ENCODE measurements around the gene SERPINB5. TPM values are rescaled to one million over a fixed set of nuclear protein-coding genes. Genes with fewer than 3 reads are reported as not detected.

SERPINB5 gene, protein sequence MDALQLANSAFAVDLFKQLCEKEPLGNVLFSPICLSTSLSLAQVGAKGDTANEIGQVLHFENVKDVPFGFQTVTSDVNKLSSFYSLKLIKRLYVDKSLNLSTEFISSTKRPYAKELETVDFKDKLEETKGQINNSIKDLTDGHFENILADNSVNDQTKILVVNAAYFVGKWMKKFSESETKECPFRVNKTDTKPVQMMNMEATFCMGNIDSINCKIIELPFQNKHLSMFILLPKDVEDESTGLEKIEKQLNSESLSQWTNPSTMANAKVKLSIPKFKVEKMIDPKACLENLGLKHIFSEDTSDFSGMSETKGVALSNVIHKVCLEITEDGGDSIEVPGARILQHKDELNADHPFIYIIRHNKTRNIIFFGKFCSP
- not detected for total RNA-seq

DNA sequence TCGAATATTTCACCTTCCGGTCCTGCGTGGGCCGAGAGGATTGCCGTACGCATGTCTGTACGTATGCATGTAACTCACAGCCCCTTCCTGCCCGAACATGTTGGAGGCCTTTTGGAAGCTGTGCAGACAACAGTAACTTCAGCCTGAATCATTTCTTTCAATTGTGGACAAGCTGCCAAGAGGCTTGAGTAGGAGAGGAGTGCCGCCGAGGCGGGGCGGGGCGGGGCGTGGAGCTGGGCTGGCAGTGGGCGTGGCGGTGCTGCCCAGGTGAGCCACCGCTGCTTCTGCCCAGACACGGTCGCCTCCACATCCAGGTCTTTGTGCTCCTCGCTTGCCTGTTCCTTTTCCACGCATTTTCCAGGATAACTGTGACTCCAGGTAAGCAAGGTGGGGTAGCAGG lies at the start of gene SERPINB5:
SERPINB5 (plus strand) TSS at position 291 of the 400 bp plus-strand sequence. CDS start 7,471 bp downstream, outside the sequence.
- Histone ChIP-seq H3K27me3 (ENCODE audit: insufficient read depth, low read length) (no peaks in the 10 kb centered on the region), H3K4me1 (ENCODE audit: insufficient read depth, low read length) (no peaks in the 10 kb centered on the region), H3K4me3 (ENCODE audit: low read length) (no peak within 1 kb of the TSS), H3K9me3 (ENCODE audit: low read depth, low read length) (no peaks in the 10 kb centered on the region)

DNA sequence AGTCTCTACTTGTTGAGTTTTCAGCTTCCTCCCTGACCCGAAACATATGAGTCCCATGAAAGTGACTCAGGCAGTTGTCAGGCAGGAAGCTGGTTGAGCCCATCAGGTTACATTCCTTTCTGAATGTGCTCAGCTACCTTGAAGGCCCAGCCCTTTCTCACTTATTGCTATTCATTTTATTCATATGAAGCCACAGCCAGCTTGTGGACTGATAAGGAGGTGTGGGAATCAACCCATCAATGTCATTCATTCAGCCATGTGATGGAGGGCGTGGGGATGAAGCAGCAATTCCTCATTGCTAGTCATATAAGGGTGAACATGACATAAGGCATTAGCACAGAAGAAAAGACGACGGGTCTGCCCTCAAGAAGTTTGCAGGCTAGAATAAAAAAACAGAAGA lies 49.2 kb upstream of the SERPINB5 start:
- H3K27me3 ChIP-seq (ENCODE audit: insufficient read depth, low read length) = peaks cover 6% of the 10 kb centered on the region
- no peak overlapping the region for H3K4me3 ChIP-seq (ENCODE audit: low read length)
- peaks cover 7% of the 10 kb centered on the region for H3K4me1 ChIP-seq (ENCODE audit: insufficient read depth, low read length)
- H3K9me3 ChIP-seq (ENCODE audit: low read depth, low read length) = no peaks in the 10 kb centered on the region

DNA sequence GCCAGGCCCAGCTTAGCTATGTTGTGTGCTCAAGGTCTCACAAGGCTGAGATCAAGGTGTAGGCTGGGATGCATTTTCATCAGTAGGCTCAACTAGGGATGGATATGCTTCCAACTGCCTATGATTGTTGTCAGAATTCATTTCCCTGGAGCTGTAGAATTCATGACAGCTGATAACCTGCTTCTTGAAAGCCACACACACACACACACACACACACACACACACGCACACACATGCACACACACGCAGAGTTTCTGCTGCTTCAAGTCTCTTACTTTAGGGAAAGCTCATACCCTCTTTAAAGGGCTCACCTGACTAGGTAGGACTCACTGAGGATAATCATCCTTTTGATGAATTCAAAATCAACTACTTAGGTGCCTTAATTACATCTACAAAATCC lies 46.2 kb upstream of the SERPINB5 start:
- Histone ChIP-seq H3K27me3 (ENCODE audit: insufficient read depth, low read length) (peaks cover 6% of the 10 kb centered on the region), H3K9me3 (ENCODE audit: low read depth, low read length) (no peaks in the 10 kb centered on the region), H3K4me3 (ENCODE audit: low read length) (no peak overlapping the region), H3K4me1 (ENCODE audit: insufficient read depth, low read length) (no peaks in the 10 kb centered on the region)

DNA sequence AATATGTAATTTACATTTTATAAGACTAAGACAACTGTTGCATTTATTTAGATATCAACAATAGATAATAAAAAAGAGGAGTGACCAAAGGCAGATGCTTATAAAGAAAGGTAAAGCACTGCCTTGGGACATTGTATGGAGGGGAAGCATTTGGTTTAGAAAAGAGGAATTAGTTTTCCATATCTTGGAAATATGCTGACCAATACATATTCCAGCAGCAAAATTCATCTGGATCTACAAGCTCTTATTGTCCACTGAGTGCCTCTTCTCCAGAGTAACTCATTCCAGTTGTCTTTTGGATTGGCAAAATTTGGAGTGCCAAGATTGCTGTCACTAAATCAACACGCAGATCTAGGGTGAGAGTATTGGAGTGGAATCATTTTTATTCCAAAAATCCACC lies 45.6 kb upstream of the SERPINB5 start:
- Histone ChIP-seq H3K4me1 (ENCODE audit: insufficient read depth, low read length) (no peaks in the 10 kb centered on the region), H3K9me3 (ENCODE audit: low read depth, low read length) (no peaks in the 10 kb centered on the region), H3K27me3 (ENCODE audit: insufficient read depth, low read length) (peaks cover 6% of the 10 kb centered on the region), H3K4me3 (ENCODE audit: low read length) (no peak overlapping the region)

DNA sequence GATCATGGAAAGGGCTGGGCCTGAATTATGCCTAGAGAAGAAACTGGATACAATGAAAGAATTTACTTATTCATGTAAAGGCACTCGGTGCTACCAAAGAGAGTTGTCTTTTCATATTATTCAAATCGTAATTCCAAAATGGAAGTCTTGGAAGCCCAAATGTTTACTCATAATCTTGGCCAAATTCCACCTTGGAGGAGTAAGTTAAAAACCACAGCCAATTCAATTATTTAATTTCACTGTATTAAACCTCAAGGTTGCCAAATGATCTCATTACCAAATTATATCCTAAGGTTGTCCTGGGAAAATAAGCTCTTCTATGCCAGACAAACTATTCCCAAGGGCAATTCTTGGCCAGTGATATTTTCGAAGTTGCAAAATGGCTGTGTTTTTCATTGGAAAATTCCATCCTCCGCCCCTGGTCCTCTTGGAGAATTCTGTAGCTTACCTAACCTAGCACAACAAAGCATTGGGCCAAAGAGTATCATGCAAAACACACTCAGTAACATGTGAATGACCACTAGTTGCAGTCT lies 43.4 kb upstream of the SERPINB5 start:
- Histone ChIP-seq H3K4me3 (ENCODE audit: low read length) (no peak overlapping the region), H3K27me3 (ENCODE audit: insufficient read depth, low read length) (peaks cover 6% of the 10 kb centered on the region), H3K9me3 (ENCODE audit: low read depth, low read length) (no peaks in the 10 kb centered on the region), H3K4me1 (ENCODE audit: insufficient read depth, low read length) (no peaks in the 10 kb centered on the region)

DNA sequence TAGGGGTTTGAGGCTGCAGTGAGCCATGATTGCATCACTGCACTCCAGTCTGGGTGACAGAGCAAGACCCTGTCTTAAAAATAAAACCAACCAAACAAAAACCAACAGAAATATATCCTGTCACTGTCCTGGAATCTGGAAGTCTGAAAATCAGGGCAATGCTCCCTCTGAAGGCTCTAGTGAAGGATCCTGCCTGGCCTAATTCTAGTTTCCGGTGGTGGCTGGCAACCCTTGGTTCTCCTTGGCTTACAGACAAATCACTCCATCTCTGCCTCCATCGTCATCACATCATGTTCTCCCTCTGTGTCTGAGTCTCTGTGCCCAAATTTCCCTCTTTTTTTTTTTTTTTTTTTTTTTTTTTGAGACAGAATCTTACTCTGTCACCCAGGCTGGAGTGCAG lies 38.6 kb upstream of the SERPINB5 start:
- H3K4me1 ChIP-seq (ENCODE audit: insufficient read depth, low read length) = peaks cover 11% of the 10 kb centered on the region
- no peaks in the 10 kb centered on the region for H3K27me3 ChIP-seq (ENCODE audit: insufficient read depth, low read length)
- H3K4me3 ChIP-seq (ENCODE audit: low read length) = no peak overlapping the region
- no peaks in the 10 kb centered on the region for H3K9me3 ChIP-seq (ENCODE audit: low read depth, low read length)

DNA sequence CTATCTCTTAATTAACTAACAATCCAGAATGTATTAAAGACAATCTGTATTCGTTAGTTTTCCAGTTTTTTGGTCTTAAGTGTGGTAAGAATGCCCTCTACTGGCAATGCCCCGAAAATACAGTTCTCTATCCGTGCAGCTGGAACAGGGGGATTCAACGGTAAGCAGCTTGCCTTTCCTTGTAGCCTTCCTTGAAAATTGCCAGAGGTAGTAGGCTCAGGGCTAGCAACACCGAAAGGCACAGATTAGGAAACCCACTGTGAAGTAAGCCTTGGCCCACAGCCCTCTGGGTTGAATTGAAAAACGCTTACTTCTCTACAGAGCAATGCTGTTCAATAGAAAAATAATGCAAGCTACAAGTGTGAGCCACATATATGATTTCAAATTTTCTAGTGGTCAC lies 37.4 kb upstream of the SERPINB5 start:
- Histone ChIP-seq H3K4me1 (ENCODE audit: insufficient read depth, low read length) (peaks cover 18% of the 10 kb centered on the region), H3K9me3 (ENCODE audit: low read depth, low read length) (no peaks in the 10 kb centered on the region), H3K27me3 (ENCODE audit: insufficient read depth, low read length) (no peaks in the 10 kb centered on the region), H3K4me3 (ENCODE audit: low read length) (no peak overlapping the region)

DNA sequence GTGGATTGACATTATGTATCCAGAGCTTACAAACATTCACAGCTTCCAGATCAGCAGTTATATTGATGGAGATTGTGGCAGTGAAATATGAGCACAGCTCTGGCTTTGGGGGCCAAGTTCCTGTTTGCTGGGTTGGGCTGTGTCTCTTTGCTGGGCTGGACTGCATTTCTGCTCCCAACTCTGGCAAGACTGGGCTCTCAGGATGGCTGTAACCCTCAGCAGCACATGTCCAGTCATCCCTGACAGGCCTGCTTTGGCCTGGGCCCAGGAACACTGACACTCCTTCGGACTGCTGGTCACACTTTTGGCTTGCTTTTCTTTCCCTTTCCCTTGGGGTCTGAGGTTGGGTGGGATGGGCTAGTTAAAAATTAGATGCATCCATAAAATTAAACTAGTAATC lies 36.5 kb upstream of the SERPINB5 start:
- Histone ChIP-seq H3K27me3 (ENCODE audit: insufficient read depth, low read length) (no peaks in the 10 kb centered on the region), H3K9me3 (ENCODE audit: low read depth, low read length) (no peaks in the 10 kb centered on the region), H3K4me1 (ENCODE audit: insufficient read depth, low read length) (peaks cover 26% of the 10 kb centered on the region), H3K4me3 (ENCODE audit: low read length) (no peak overlapping the region)

DNA sequence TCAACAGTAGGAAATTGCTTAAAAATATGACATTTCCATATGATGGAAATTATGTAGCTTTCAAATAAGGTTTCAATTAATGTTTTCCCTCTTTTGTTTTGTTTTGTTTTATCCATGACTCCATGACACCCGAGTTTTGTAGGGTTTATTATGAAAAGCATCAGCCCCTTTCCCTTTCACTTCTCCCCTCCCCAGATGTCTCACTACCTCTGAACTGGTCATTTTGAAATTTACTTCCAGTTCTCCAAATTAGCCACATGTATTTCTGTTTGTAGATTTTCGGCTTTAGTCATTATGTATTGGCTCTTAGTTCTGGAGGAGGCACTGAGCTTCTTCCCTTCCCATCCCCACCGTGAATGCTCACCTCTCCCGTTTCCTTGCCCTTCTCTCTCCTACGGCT lies 35.9 kb upstream of the SERPINB5 start:
- H3K4me3 ChIP-seq (ENCODE audit: low read length) = no peak overlapping the region
- no peaks in the 10 kb centered on the region for H3K27me3 ChIP-seq (ENCODE audit: insufficient read depth, low read length)
- H3K4me1 ChIP-seq (ENCODE audit: insufficient read depth, low read length) = peaks cover 30% of the 10 kb centered on the region
- H3K9me3 ChIP-seq (ENCODE audit: low read depth, low read length) = no peaks in the 10 kb centered on the region

DNA sequence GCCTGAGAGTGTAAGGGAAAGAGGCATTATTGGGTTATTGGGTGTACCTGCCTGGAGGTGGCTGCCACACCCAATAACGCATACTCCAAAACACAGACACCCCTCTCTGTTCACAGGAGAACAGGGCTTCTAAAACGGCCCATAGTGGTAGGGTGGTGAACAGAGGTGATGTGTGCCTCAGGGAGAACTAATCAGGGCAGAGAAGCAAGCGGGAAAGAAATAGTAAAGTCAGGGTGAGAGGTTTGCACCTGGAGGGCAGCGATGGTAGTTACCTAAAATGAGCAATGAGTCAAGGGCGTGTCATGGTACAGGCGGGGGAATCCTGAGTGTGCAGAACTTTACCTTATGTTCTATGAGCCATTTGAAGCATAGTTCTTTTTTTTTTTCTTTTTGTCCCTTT lies 32.9 kb upstream of the SERPINB5 start:
- Histone ChIP-seq H3K9me3 (ENCODE audit: low read depth, low read length) (no peaks in the 10 kb centered on the region), H3K4me3 (ENCODE audit: low read length) (no peak overlapping the region), H3K4me1 (ENCODE audit: insufficient read depth, low read length) (peaks cover 30% of the 10 kb centered on the region), H3K27me3 (ENCODE audit: insufficient read depth, low read length) (no peaks in the 10 kb centered on the region)

DNA sequence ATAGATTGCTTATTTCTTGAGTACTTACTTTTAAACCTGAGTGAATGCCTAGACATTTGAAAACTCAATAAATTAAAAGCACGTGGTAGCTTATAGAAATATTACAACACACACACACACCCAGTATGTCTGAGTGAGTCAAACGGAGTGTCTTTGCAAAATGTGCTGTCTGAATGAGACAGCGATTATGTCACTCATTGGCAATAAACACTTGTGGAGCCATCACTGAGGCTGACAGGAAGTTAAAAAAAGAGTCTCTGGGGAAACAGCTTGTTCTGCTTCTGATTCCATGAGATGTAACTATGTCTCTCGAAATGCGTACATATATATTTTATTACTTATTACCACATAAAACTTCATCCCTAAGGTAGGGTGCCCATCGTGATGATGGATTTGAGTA lies 32.2 kb upstream of the SERPINB5 start:
- Histone ChIP-seq H3K27me3 (ENCODE audit: insufficient read depth, low read length) (no peaks in the 10 kb centered on the region), H3K4me3 (ENCODE audit: low read length) (no peak overlapping the region), H3K4me1 (ENCODE audit: insufficient read depth, low read length) (peaks cover 30% of the 10 kb centered on the region), H3K9me3 (ENCODE audit: low read depth, low read length) (no peaks in the 10 kb centered on the region)

DNA sequence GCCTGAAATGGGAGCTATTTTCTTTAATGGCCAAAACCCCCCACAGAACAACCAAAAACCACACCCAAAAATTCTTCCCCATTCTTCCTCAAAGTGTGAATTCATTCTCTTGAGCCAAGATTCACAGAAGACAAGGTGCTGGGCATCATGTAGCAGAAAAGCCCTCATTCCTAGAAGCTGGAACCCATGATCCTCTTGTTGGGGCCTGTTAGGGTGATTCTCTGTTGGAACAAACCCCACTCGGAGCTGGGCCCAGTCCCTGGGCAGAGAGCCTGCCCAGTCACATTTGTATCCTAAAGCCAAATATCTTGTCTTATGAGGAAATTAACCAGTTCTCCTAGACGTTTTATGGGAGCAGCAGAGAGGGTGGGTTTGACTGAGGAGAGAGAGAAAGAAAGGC lies 31.7 kb upstream of the SERPINB5 start:
- peaks cover 30% of the 10 kb centered on the region for H3K4me1 ChIP-seq (ENCODE audit: insufficient read depth, low read length)
- H3K9me3 ChIP-seq (ENCODE audit: low read depth, low read length) = no peaks in the 10 kb centered on the region
- no peaks in the 10 kb centered on the region for H3K27me3 ChIP-seq (ENCODE audit: insufficient read depth, low read length)
- H3K4me3 ChIP-seq (ENCODE audit: low read length) = no peak overlapping the region

DNA sequence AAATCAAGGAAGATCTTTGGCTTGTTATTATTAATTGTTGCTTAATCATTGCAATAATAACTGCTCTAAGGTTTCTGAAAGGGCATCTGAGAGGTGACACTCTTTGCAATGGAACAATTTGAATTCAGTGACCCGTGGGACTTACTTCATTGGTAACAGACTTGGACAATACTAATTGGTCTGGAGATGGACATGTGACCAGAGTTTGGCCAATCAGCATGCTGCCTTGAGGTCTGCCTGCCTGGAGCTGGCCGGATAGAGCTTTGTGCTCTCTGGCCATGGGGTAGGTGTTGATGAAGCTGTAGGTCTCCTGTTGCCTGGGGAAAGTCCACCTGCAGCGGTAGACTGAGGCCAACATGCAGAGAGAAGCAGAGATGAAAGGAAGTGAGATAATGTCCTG lies 30.5 kb upstream of the SERPINB5 start:
- Histone ChIP-seq H3K4me3 (ENCODE audit: low read length) (no peak overlapping the region), H3K27me3 (ENCODE audit: insufficient read depth, low read length) (no peaks in the 10 kb centered on the region), H3K9me3 (ENCODE audit: low read depth, low read length) (no peaks in the 10 kb centered on the region), H3K4me1 (ENCODE audit: insufficient read depth, low read length) (peaks cover 24% of the 10 kb centered on the region)

DNA sequence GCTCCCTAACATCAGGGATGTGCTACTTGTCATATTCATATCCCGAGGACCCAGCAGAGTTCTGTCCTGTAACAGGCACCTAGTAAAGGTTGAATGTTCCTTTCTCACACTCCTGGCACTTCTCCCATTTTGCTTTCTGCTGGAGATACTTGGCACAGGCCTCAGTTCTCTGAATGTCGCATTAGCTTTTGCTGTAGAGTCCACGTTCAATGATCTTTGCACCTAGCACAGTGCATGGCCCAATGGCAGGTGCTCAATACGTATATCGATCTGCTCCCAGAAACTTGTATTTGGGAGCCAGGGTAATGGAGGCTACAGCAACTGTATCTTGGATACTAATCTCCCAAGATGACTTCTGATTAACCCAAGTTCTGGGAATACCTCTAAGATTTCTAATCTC lies 29.7 kb upstream of the SERPINB5 start:
- no peaks in the 10 kb centered on the region for H3K27me3 ChIP-seq (ENCODE audit: insufficient read depth, low read length)
- no peak overlapping the region for H3K4me3 ChIP-seq (ENCODE audit: low read length)
- peaks cover 19% of the 10 kb centered on the region for H3K4me1 ChIP-seq (ENCODE audit: insufficient read depth, low read length)
- no peaks in the 10 kb centered on the region for H3K9me3 ChIP-seq (ENCODE audit: low read depth, low read length)

DNA sequence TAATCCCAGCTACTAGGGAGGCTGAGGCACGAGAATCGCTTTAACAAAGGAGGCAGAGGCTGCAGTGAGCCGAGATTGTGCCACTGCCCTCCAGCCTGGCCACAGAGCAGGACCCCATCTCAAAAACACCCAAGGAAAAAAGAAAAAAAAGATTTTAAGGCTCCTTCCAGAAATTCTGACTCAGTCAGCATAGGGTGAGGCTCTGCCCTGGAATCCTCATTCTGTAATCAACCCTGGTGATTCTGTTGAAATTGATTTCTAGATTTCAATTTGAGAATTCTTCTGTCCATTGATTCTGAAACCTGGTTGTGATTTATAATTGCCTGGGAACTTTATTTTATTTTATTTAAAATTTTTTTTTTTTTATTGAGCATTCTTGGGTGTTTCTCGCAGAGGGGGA lies 27.3 kb upstream of the SERPINB5 start:
- Histone ChIP-seq H3K27me3 (ENCODE audit: insufficient read depth, low read length) (no peaks in the 10 kb centered on the region), H3K9me3 (ENCODE audit: low read depth, low read length) (no peaks in the 10 kb centered on the region), H3K4me3 (ENCODE audit: low read length) (no peak overlapping the region), H3K4me1 (ENCODE audit: insufficient read depth, low read length) (peaks cover 11% of the 10 kb centered on the region)
